HepG2 (cell line): ENCODE measurements around the gene RAB34. TPM values are rescaled to one million over a fixed set of nuclear protein-coding genes. Genes with fewer than 3 reads are reported as not detected.

ENCODE experiments used
- HDAC1 ChIP-seq: sonication (generic); formaldehyde crosslinking; IDR thresholded peaks from 2 replicates; pipeline ENCODE4 v1.5.1; 2020; ENCODE audit warnings: mild to moderate bottlenecking, missing genetic modification reagents
- HNF4A ChIP-seq: sonication (generic); formaldehyde crosslinking; IDR thresholded peaks from 2 replicates; pipeline ENCODE4 v1.4.0; 2020; ENCODE audit warnings: missing genetic modification reagents
- ISL2 ChIP-seq: sonication (generic); formaldehyde crosslinking; IDR thresholded peaks from 2 replicates; pipeline ENCODE4 v1.5.0; 2020; ENCODE audit warnings: missing genetic modification reagents
- KLF13 ChIP-seq: sonication (generic); formaldehyde crosslinking; IDR thresholded peaks from 2 replicates; pipeline ENCODE4 v1.4.0; 2020; ENCODE audit warnings: mild to moderate bottlenecking, missing genetic modification reagents
- MTF2 ChIP-seq: sonication (generic); formaldehyde crosslinking; IDR thresholded peaks from 2 replicates; pipeline ENCODE4 v1.5.0; 2020; ENCODE audit warnings: missing genetic modification reagents, borderline replicate concordance
- MXI1 ChIP-seq: IDR thresholded peaks from 3 replicates; pipeline ENCODE4 v1.6.1; 2012; ENCODE audit warnings: low read depth, low read length, inconsistent platforms, borderline replicate concordance
- SNRNP70 ChIP-seq: fragments of 200-400 bp; formaldehyde crosslinking; IDR thresholded peaks from 2 replicates; pipeline ENCODE4 v1.6.1; 2017; ENCODE audit warnings: mild to moderate bottlenecking, low read depth, low read length, moderate library complexity
- TBP ChIP-seq: sonication (generic); formaldehyde crosslinking; IDR thresholded peaks from 2 replicates; pipeline ENCODE4 v1.5.0; 2020; ENCODE audit warnings: missing genetic modification reagents
- ZBTB1 ChIP-seq: sonication (generic); formaldehyde crosslinking; IDR thresholded peaks from 2 replicates; pipeline ENCODE4 v1.4.0; 2020; ENCODE audit warnings: missing genetic modification reagents, borderline replicate concordance
- ZC3H13 ChIP-seq: sonication (generic); formaldehyde crosslinking; IDR thresholded peaks from 2 replicates; pipeline ENCODE4 v1.8.1; 2023; ENCODE audit warnings: mild to moderate bottlenecking, missing genetic modification reagents, moderate library complexity
- ZFP36L1 ChIP-seq: sonication (generic); formaldehyde crosslinking; IDR thresholded peaks from 2 replicates; pipeline ENCODE4 v1.8.0; 2022; ENCODE audit warnings: mild to moderate bottlenecking, missing genetic modification reagents, moderate library complexity
- ZKSCAN5 ChIP-seq: sonication (generic); formaldehyde crosslinking; IDR thresholded peaks from 2 replicates; pipeline ENCODE4 v1.5.1; 2020; ENCODE audit warnings: mild to moderate bottlenecking, missing genetic modification reagents
- ZNF180 ChIP-seq: sonication (generic); formaldehyde crosslinking; IDR thresholded peaks from 2 replicates; pipeline ENCODE4 v1.4.0; 2020; ENCODE audit warnings: low read depth, missing genetic modification reagents, borderline replicate concordance
- ZNF430 ChIP-seq: sonication (generic); formaldehyde crosslinking; IDR thresholded peaks from 2 replicates; pipeline ENCODE4 v1.9.0; 2021; ENCODE audit warnings: mild to moderate bottlenecking, missing genetic modification reagents
- ZNF607 ChIP-seq: sonication (generic); formaldehyde crosslinking; IDR thresholded peaks from 2 replicates; pipeline ENCODE4 v1.5.1; 2020; ENCODE audit warnings: missing genetic modification reagents, mild to moderate bottlenecking, borderline replicate concordance
- ZNF788 ChIP-seq: sonication (generic); formaldehyde crosslinking; IDR thresholded peaks from 2 replicates; pipeline ENCODE4 v1.5.0; 2020; ENCODE audit warnings: mild to moderate bottlenecking, missing genetic modification reagents, borderline replicate concordance
- polyA plus RNA-seq, 8 experiments: library from polyadenylated mRNA; depleted of rRNA in 3 of 8; stranded (reverse) in 7 of 8; unstranded in 1 of 8; fragments of >200 nt; fragmentation: Illumina TruSeq in 4 of 8; extraction: Trizol in 4 of 8; gene quantifications; 2 replicates each; pipeline versions ENCODE4 v1.2.1 to v1.2.3, GENCODE V29; 2011 to 2016; ENCODE audit warnings: low read depth in 4 of 8, missing spikeins in 1 of 8, mixed read lengths in 1 of 8; ENCODE audit not compliant: insufficient read depth in 1 of 8
- total RNA-seq, 5 experiments: library from RNA; depleted of rRNA; stranded (reverse); fragments of >200 nt; fragmentation: Illumina TruSeq; extraction: Trizol; gene quantifications; 2 replicates each; pipeline ENCODE4 v1.2.3, GENCODE V29; 2016; ENCODE audit warnings: low read depth in 1 of 5
- TF ChIP-seq, protein P1 (sequence below): sonication (generic); formaldehyde crosslinking; IDR thresholded peaks from 2 replicates; pipeline ENCODE4; 2020; ENCODE audit warnings: missing genetic modification reagents, mild to moderate bottlenecking, borderline replicate concordance
- TF ChIP-seq, protein P2 (sequence below): sonication (generic); formaldehyde crosslinking; IDR thresholded peaks from 2 replicates; pipeline ENCODE4 v1.4.0; 2020; ENCODE audit warnings: missing genetic modification reagents
- TF ChIP-seq, protein P3 (sequence below): sonication (generic); formaldehyde crosslinking; IDR thresholded peaks from 2 replicates; pipeline ENCODE4 v1.4.0; 2020; ENCODE audit warnings: low read depth, mild to moderate bottlenecking, missing genetic modification reagents
- TF ChIP-seq, protein P4 (sequence below): IDR thresholded peaks from 2 replicates; pipeline ENCODE4 v1.6.1; 2016; ENCODE audit warnings: low read depth
- TF ChIP-seq, protein P5 (sequence below): sonication (generic); formaldehyde crosslinking; IDR thresholded peaks from 2 replicates; pipeline ENCODE4 v1.4.0; 2020; ENCODE audit warnings: mild to moderate bottlenecking, low read depth, missing genetic modification reagents

The RAB34 gene
- total and polyA plus RNA-seq, 2 of the 13 experiments (the other 11 are each of a cell fraction or from before 2014, with no cell fraction given): 0.49 TPM; not detected in 1

DNA sequence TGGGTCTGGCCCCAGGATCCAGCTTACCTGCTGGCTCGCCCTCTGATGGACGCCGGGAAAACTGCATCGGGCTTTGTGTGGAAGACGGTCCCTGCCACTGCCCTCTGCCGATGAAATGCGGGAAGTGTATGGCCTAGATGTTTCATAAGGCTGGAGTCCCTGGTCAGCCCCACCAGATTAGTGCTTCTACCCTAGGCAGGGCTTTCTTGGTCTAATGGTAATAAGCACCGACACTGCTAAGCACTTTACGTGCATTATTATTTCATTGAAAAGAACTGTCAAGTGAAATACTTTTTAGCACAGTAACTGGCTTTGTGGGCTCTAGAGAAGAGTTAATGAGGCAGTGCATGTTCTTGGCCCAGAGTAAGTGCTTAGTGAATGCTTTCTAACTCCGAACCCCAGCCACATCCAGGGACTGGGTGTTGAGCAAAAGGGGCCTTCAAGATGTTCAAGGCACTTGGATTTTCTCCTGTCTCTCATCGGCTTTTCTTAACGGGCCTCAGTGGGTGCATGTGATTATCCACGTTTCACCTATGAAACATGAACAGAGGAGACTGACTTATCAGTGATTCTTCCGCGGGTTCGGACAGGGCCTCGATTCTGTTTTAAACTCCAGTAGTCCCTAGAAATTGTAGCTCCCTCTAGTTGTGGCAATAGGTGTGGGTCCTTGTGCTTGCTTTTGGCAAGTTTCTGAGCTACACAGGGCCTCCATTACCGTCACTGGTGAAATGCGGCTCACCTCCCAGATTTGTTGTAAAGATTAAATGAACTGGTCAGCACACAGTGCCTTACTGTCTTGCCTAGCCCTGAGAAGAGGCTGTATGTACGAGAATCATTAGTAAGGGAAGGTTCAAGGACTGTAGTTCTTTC lies 32.7 kb upstream of the RAB34 start (continued):
- TF ChIP-seq TBP (no peak), ZNF788 (CRISPR knock-in tag) (peak; percentile 49; the same call in 1 of the 2 replicates), ZNF607 (CRISPR knock-in tag) (no peak), ISL2 (CRISPR knock-in tag) (no peak), SNRNP70 (no peak), ZNF430 (no peak; the same call in 1 of the 2 replicates), MXI1 (peak; percentile 71; the same call in 1 of the 3 replicates), ZKSCAN5 (CRISPR knock-in tag) (no peak), ZNF180 (CRISPR knock-in tag) (no peak), KLF13 (CRISPR knock-in tag) (no peak), MTF2 (CRISPR knock-in tag) (no peak), ZC3H13 (no peak), ZBTB1 (CRISPR knock-in tag) (no peak), ZFP36L1 (CRISPR knock-in tag) (0 out of 2 replicates have a peak, but pooled peaks have one; percentile 44), HNF4A (no peak), HDAC1 (no peak)
- TF ChIP-seq, protein P1, sequence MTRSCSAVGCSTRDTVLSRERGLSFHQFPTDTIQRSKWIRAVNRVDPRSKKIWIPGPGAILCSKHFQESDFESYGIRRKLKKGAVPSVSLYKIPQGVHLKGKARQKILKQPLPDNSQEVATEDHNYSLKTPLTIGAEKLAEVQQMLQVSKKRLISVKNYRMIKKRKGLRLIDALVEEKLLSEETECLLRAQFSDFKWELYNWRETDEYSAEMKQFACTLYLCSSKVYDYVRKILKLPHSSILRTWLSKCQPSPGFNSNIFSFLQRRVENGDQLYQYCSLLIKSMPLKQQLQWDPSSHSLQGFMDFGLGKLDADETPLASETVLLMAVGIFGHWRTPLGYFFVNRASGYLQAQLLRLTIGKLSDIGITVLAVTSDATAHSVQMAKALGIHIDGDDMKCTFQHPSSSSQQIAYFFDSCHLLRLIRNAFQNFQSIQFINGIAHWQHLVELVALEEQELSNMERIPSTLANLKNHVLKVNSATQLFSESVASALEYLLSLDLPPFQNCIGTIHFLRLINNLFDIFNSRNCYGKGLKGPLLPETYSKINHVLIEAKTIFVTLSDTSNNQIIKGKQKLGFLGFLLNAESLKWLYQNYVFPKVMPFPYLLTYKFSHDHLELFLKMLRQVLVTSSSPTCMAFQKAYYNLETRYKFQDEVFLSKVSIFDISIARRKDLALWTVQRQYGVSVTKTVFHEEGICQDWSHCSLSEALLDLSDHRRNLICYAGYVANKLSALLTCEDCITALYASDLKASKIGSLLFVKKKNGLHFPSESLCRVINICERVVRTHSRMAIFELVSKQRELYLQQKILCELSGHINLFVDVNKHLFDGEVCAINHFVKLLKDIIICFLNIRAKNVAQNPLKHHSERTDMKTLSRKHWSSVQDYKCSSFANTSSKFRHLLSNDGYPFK (CRISPR knock-in tag): no peak; the same call in 1 of the 2 replicates
- TF ChIP-seq, protein P2, sequence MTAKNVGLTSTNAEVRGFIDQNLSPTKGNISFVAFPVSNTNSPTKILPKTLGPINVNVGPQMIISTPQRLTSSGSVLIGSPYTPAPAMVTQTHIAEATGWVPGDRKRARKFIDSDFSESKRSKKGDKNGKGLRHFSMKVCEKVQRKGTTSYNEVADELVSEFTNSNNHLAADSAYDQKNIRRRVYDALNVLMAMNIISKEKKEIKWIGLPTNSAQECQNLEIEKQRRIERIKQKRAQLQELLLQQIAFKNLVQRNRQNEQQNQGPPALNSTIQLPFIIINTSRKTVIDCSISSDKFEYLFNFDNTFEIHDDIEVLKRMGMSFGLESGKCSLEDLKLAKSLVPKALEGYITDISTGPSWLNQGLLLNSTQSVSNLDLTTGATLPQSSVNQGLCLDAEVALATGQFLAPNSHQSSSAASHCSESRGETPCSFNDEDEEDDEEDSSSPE (CRISPR knock-in tag): 0 out of 2 replicates have a peak, but pooled peaks have one; percentile 36
- TF ChIP-seq, protein P3, sequence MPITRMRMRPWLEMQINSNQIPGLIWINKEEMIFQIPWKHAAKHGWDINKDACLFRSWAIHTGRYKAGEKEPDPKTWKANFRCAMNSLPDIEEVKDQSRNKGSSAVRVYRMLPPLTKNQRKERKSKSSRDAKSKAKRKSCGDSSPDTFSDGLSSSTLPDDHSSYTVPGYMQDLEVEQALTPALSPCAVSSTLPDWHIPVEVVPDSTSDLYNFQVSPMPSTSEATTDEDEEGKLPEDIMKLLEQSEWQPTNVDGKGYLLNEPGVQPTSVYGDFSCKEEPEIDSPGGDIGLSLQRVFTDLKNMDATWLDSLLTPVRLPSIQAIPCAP (CRISPR knock-in tag): no peak
- TF ChIP-seq, protein P4, sequence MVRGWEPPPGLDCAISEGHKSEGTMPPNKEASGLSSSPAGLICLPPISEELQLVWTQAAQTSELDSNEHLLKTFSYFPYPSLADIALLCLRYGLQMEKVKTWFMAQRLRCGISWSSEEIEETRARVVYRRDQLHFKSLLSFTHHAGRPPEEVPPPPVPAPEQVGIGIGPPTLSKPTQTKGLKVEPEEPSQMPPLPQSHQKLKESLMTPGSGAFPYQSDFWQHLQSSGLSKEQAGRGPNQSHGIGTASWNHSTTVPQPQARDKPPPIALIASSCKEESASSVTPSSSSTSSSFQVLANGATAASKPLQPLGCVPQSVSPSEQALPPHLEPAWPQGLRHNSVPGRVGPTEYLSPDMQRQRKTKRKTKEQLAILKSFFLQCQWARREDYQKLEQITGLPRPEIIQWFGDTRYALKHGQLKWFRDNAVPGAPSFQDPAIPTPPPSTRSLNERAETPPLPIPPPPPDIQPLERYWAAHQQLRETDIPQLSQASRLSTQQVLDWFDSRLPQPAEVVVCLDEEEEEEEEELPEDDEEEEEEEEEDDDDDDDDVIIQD (CRISPR knock-in tag): 0 out of 2 replicates have a peak, but pooled peaks have one; percentile 10
- TF ChIP-seq, protein P5, sequence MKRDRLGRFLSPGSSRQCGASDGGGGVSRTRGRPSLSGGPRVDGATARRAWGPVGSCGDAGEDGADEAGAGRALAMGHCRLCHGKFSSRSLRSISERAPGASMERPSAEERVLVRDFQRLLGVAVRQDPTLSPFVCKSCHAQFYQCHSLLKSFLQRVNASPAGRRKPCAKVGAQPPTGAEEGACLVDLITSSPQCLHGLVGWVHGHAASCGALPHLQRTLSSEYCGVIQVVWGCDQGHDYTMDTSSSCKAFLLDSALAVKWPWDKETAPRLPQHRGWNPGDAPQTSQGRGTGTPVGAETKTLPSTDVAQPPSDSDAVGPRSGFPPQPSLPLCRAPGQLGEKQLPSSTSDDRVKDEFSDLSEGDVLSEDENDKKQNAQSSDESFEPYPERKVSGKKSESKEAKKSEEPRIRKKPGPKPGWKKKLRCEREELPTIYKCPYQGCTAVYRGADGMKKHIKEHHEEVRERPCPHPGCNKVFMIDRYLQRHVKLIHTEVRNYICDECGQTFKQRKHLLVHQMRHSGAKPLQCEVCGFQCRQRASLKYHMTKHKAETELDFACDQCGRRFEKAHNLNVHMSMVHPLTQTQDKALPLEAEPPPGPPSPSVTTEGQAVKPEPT (CRISPR knock-in tag): no peak
